HepG2 (cell line): Measurements from ENCODE around the gene RGS10. TPM values are rescaled to one million over a fixed set of nuclear protein-coding genes. Genes with fewer than 3 reads are reported as not detected.

Experiments
- ATAC-seq: fragments of 200-7000 bp; cut with Tn5 transposase; 3 replicates; pipeline ENCODE4 v1.9.1; 2020; ENCODE audit warnings: mild to moderate bottlenecking, moderate library complexity
- BruUV-seq: library from RNA; stranded (reverse); fragments of 400-500 nt; replicated peaks from 2 replicates; lab custom pipeline; 2021; lab: Mats Ljungman, UMichigan
- CTCF ChIA-PET: fragments of 300-600 bp; formaldehyde crosslinking; extraction: SDS; loops from one replicate; lab custom pipeline; 2021; ENCODE audit warnings: low total read pairs, inconsistent platforms, low intra/inter-chr PET ratio; lab: Yijun Ruan, JAX
- POLR2A ChIA-PET: fragments of 350-600 bp; sonication (Branson Sonifier 250); formaldehyde crosslinking; loops from one replicate; lab custom pipeline; 2020; ENCODE audit warnings: antibody characterized with exemption, inconsistent platforms; lab: Yijun Ruan, JAX
- DNase-seq: peaks from one replicate; pipeline ENCODE4 v3.0.0-alpha.2; 2015; ENCODE audit warnings: low spot score
- FAIRE-seq: peaks from 3 replicates; lab custom pipeline; 2011; peaks lifted over from hg19 to GRCh38; lab: Jason Lieb, UNC
- H2AFZ ChIP-seq: one replicate; pipeline ENCODE4 v1.6.1; 2011; ENCODE audit warnings: low read length, inconsistent platforms
- H3K27ac ChIP-seq: fragments of 300-600 bp; 3 replicates; pipeline ENCODE4 v1.8.0; 2011; ENCODE audit warnings: mixed run types, mild to moderate bottlenecking, mixed read lengths, low read length, inconsistent platforms; ENCODE audit not compliant: insufficient read depth; ENCODE audit errors: extremely low read length
- H3K27me3 ChIP-seq, 2 experiments: fragments of 200-600 bp in 1 of 2; 2 replicates in 1 of 2; 3 replicates in 1 of 2; pipeline versions ENCODE4 v1.6.0 to v1.8.0; 2011; ENCODE audit warnings: low read length in 2 of 2, mild to moderate bottlenecking in 2 of 2, moderate library complexity in 2 of 2, inconsistent platforms in 1 of 2; ENCODE audit not compliant: insufficient read depth in 2 of 2, control insufficient read depth in 1 of 2
- H3K36me3 ChIP-seq, 2 experiments: fragments of 200-600 bp in 1 of 2; replicated peaks in 1 of 2; 2 replicates in 1 of 2; 3 replicates in 1 of 2; pipeline versions ENCODE4 v1.5.1 to v1.8.0; 2011; ENCODE audit warnings: low read length in 2 of 2, inconsistent platforms in 1 of 2; ENCODE audit not compliant: insufficient read depth in 2 of 2, control insufficient read depth in 1 of 2
- H3K4me1 ChIP-seq: 2 replicates; pipeline ENCODE4 v1.5.1; 2012; ENCODE audit warnings: low read length, inconsistent platforms; ENCODE audit not compliant: insufficient read depth
- H3K4me2 ChIP-seq: 2 replicates; pipeline ENCODE4 v1.6.0; 2011; ENCODE audit warnings: low read depth, low read length, inconsistent platforms
- H3K4me3 ChIP-seq, 3 experiments: fragments of 200-600 bp in 1 of 3; sonication (generic), shearing (Covaris generic) in 1 of 3; replicated peaks in 1 of 3; 2 replicates each; pipeline ENCODE4 v1.5.1; 2011 to 2016; ENCODE audit warnings: low read length in 3 of 3, inconsistent platforms in 2 of 3, low read depth in 2 of 3, mild to moderate bottlenecking in 2 of 3, control low read depth in 1 of 3, mixed read lengths in 1 of 3; ENCODE audit not compliant: insufficient read depth in 1 of 3
- H3K79me2 ChIP-seq: one replicate; pipeline ENCODE4 v1.6.1; 2011; ENCODE audit warnings: low read length, inconsistent platforms; ENCODE audit not compliant: insufficient read depth
- H3K9ac ChIP-seq: 2 replicates; pipeline ENCODE4 v1.6.0; 2011; ENCODE audit warnings: mild to moderate bottlenecking, low read depth, low read length, inconsistent platforms; ENCODE audit not compliant: insufficient read depth
- H3K9me3 ChIP-seq: 2 replicates; pipeline ENCODE4 v1.5.1; 2012; ENCODE audit warnings: mild to moderate bottlenecking, low read length
- H4K20me1 ChIP-seq: 2 replicates; pipeline ENCODE4 v1.6.0; 2011; ENCODE audit warnings: inconsistent platforms, mild to moderate bottlenecking, low read length, moderate library complexity; ENCODE audit not compliant: insufficient read depth
- ARID5B ChIP-seq: IDR thresholded peaks from 2 replicates; pipeline ENCODE4 v1.4.0; 2020; ENCODE audit warnings: mild to moderate bottlenecking, missing genetic modification reagents
- ELF3 ChIP-seq: IDR thresholded peaks from 2 replicates; pipeline ENCODE4 v1.6.1; 2016; ENCODE audit warnings: missing genetic modification reagents, missing compliant biosample characterization
- ETV5 ChIP-seq: IDR thresholded peaks from 2 replicates; pipeline ENCODE4 v1.6.1; 2018; ENCODE audit warnings: missing biosample characterization, missing genetic modification reagents, inconsistent platforms, borderline replicate concordance
- FOSL2 ChIP-seq: sonication (generic); formaldehyde crosslinking; IDR thresholded peaks from 2 replicates; pipeline ENCODE4 v1.4.0; 2020; ENCODE audit warnings: missing genetic modification reagents
- HDAC6 ChIP-seq: fragments of 200-600 bp; sonication (generic); IDR thresholded peaks from 2 replicates; pipeline ENCODE4 v1.7.0; 2017; ENCODE audit warnings: mild to moderate bottlenecking, antibody characterized with exemption, low read length, low read depth
- HIC2 ChIP-seq: sonication (generic); formaldehyde crosslinking; IDR thresholded peaks from 2 replicates; pipeline ENCODE4 v1.9.0; 2022; ENCODE audit warnings: low read depth, missing genetic modification reagents
- HOMEZ ChIP-seq: IDR thresholded peaks from 2 replicates; pipeline ENCODE4 v1.6.1; 2016; ENCODE audit warnings: low read depth
- NR2F6 ChIP-seq, 2 experiments: IDR thresholded peaks; 2 replicates each; pipeline ENCODE4 v1.6.1; 2016; ENCODE audit warnings: antibody characterized with exemption in 1 of 2, mild to moderate bottlenecking in 1 of 2
- SAFB2 ChIP-seq: sonication (generic); formaldehyde crosslinking; IDR thresholded peaks from 2 replicates; pipeline ENCODE4 v1.5.1; 2020; ENCODE audit warnings: missing genetic modification reagents, low read depth, mild to moderate bottlenecking, borderline replicate concordance
- SAP130 ChIP-seq: IDR thresholded peaks from 2 replicates; pipeline ENCODE4 v1.6.1; 2016; ENCODE audit warnings: low read depth
- TFAP4 ChIP-seq: sonication (generic); IDR thresholded peaks from 2 replicates; pipeline ENCODE4 v1.6.1; 2016; ENCODE audit warnings: low read depth, borderline replicate concordance
- ZGPAT ChIP-seq: IDR thresholded peaks from 2 replicates; pipeline ENCODE4 v1.6.1; 2016; ENCODE audit warnings: mild to moderate bottlenecking
- WGBS: methylation state at CpG from one replicate; pipeline ENCODE4 v1.1.6; 2017; ENCODE audit warnings: low lambda C conversion rate; 5-methylcytosine and 5-hydroxymethylcytosine counted together
- in situ Hi-C: cut with HindIII; loops from 2 replicates; pipeline ENCODE4 v1.10.0; 2017; ENCODE audit warnings: low pct_unique_long_range_greater_than_20kb; ENCODE audit not compliant: extremely low pct_ligation_motif_present
- intact Hi-C: fragments of 100-400 bp; cut with micrococcal nuclease; formaldehyde crosslinking; loops from one replicate; pipeline ENCODE4 v1.10.0; 2022; ENCODE audit not compliant: unreplicated experiment
- polyA plus RNA-seq, 8 experiments: library from polyadenylated mRNA; depleted of rRNA in 3 of 8; stranded (reverse) in 7 of 8; unstranded in 1 of 8; fragments of >200 nt; fragmentation: Illumina TruSeq in 4 of 8; extraction: Trizol in 4 of 8; gene quantifications; 2 replicates each; pipeline versions ENCODE4 v1.2.1 to v1.2.3, GENCODE V29; 2011 to 2016; ENCODE audit warnings: low read depth in 4 of 8, missing spikeins in 1 of 8, mixed read lengths in 1 of 8; ENCODE audit not compliant: insufficient read depth in 1 of 8
- total RNA-seq, 5 experiments: library from RNA; depleted of rRNA; stranded (reverse); fragments of >200 nt; fragmentation: Illumina TruSeq; extraction: Trizol; gene quantifications; 2 replicates each; pipeline ENCODE4 v1.2.3, GENCODE V29; 2016; ENCODE audit warnings: low read depth in 1 of 5

RGS10 gene
- total and polyA plus RNA-seq, 2 of the 13 experiments (the other 11 are each of a cell fraction or from before 2014, with no cell fraction given) = 1.7 to 5.1 TPM

GRCh38 chr10:119521443-119522204 lies 20.9 kb downstream of the RGS10 start:
- POLR2A ChIA-PET = no interaction called here
- H3K9me3 ChIP-seq = no peaks in the 10 kb centered on the region
- peaks cover 33% of the 10 kb centered on the region for H3K4me1 ChIP-seq
- BruUV-seq = no TSS peak
- intact Hi-C loops = no loop called here
- no peak overlapping the region for H3K27ac ChIP-seq
- in situ Hi-C loops = no loop called here
- H2AFZ ChIP-seq = no peak overlapping the region
- 62% methylated on average over 6 of the region's 6 CpGs for WGBS
- peak; percentile 76 for DNase-seq
- CTCF ChIA-PET = no interaction called here
- no peaks in the 10 kb centered on the region for H4K20me1 ChIP-seq
- no peak overlapping the region for H3K4me2 ChIP-seq
- no peaks in the 10 kb centered on the region for H3K27me3 ChIP-seq
- no peak overlapping the region for H3K9ac ChIP-seq
- no peak for ATAC-seq
- H3K4me3 ChIP-seq = no peak overlapping the region
- no peaks in the 10 kb centered on the region for H3K36me3 ChIP-seq
- no peaks in the 10 kb centered on the region for H3K79me2 ChIP-seq
- no peak for FAIRE-seq
- TF ChIP-seq NR2F6 (IDR thresholded peaks at IDR 0.05) (no peak), NR2F6 (CRISPR knock-in tag; IDR thresholded peaks at IDR 0.05) (no peak), SAFB2 (CRISPR knock-in tag) (no peak), ARID5B (peak; percentile 31; the same call in 1 of the 2 replicates), FOSL2 (CRISPR knock-in tag) (peak; percentile 81), TFAP4 (peak; percentile 63; the same call in 1 of the 2 replicates), HDAC6 (no peak), HIC2 (no peak), SAP130 (CRISPR knock-in tag) (peak; percentile 39; the same call in 1 of the 2 replicates), HOMEZ (CRISPR knock-in tag) (0 out of 2 replicates have a peak, but pooled peaks have one; percentile 17), ETV5 (CRISPR knock-in tag) (peak; percentile 48; the same call in 1 of the 2 replicates), ELF3 (CRISPR knock-in tag) (peak; percentile 52; the same call in 1 of the 2 replicates), ZGPAT (CRISPR knock-in tag) (0 out of 2 replicates have a peak, but pooled peaks have one; percentile 19)
